Transverse colon (tissue), 4 donors: Measurements from ENCODE around the gene FAM13C.

ENCODE experiments used
- CTCF ChIP-seq, 5 experiments: fragments of 200-600 bp in 3 of 5; fragments of 450-650 bp in 2 of 5; sonication (generic) in 3 of 5; IDR thresholded peaks; 1 replicate in 2 of 5; 2 replicates in 3 of 5; pipeline ENCODE4 v1.5.1; 2016 to 2017; ENCODE audit warnings: antibody characterized with exemption in 5 of 5, inconsistent platforms in 3 of 5, mild to moderate bottlenecking in 2 of 5, moderate library complexity in 1 of 5
- EP300 ChIP-seq: sonication (generic); formaldehyde crosslinking; IDR thresholded peaks from one replicate; pipeline ENCODE4 v1.6.1; 2017; ENCODE audit warnings: antibody characterized with exemption, low read depth
- POLR2A ChIP-seq: fragments of 450-650 bp; IDR thresholded peaks from one replicate; pipeline ENCODE4 v1.6.1; 2016; ENCODE audit warnings: antibody characterized with exemption, mild to moderate bottlenecking, moderate library complexity
- POLR2AphosphoS5 ChIP-seq, 3 donors: sonication (generic); formaldehyde crosslinking; IDR thresholded peaks; one replicate each; pipeline ENCODE4 v1.6.1; 2016; ENCODE audit warnings: antibody characterized with exemption in 3 of 3

- TF ChIP-seq POLR2AphosphoS5 (IDR thresholded peaks at IDR 0.05) (no peak), CTCF (IDR thresholded peaks at IDR 0.05) (no peak), POLR2A (no peak), EP300 (no peak)
Measured at GRCh38 chr10:59283456-59284091, 78.8 kb downstream of the FAM13C start.
